Sigmoid colon (tissue), 4 donors: ENCODE data around the gene BATF3.

Experiments used
- POLR2AphosphoS5 ChIP-seq, 4 donors: sonication (generic); formaldehyde crosslinking; IDR thresholded peaks; one replicate each; pipeline ENCODE4 v1.6.1; 2017; ENCODE audit warnings: antibody characterized with exemption in 4 of 4
- TF ChIP-seq, protein P1 (sequence below), 4 experiments: fragments of 450-650 bp in 3 of 4; fragments of 200-600 bp in 1 of 4; IDR thresholded peaks; one replicate each; pipeline ENCODE4 v1.5.1; 2016 to 2019; ENCODE audit warnings: antibody characterized with exemption in 4 of 4, mild to moderate bottlenecking in 3 of 4, moderate library complexity in 2 of 4

DNA sequence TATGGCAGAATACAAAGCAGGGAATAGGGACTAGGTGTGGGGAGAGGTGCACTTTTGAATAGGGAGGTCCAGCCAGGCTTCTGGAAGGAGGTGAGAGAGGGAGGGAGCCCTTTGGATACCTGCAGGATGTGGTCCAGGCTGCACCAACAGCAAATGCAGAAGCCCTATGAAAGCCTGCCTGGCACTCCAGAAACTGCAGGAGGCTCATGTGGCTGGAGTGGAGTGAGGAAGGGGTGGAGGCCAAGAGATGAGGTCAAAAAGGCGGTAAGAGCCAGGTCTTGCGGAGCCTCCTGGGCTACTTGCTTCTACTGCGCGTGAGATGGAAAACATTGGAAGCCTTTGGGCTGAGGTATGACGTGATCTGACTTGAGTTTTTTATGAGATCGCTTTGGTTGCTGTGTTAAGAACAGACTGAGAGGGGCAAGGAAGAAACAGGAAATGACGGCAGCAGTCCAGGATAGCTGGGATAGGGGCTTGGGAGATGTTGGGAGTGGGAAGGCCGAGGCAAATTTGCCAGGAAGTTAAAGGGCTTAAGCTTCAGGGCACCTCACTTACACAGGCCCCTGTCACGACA is 4.4 kb upstream of the BATF3 start:
- TF ChIP-seq, protein P1, sequence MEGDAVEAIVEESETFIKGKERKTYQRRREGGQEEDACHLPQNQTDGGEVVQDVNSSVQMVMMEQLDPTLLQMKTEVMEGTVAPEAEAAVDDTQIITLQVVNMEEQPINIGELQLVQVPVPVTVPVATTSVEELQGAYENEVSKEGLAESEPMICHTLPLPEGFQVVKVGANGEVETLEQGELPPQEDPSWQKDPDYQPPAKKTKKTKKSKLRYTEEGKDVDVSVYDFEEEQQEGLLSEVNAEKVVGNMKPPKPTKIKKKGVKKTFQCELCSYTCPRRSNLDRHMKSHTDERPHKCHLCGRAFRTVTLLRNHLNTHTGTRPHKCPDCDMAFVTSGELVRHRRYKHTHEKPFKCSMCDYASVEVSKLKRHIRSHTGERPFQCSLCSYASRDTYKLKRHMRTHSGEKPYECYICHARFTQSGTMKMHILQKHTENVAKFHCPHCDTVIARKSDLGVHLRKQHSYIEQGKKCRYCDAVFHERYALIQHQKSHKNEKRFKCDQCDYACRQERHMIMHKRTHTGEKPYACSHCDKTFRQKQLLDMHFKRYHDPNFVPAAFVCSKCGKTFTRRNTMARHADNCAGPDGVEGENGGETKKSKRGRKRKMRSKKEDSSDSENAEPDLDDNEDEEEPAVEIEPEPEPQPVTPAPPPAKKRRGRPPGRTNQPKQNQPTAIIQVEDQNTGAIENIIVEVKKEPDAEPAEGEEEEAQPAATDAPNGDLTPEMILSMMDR (IDR thresholded peaks at IDR 0.05), result no peak
- no peak for TF ChIP-seq POLR2AphosphoS5 (IDR thresholded peaks at IDR 0.05)
